HEK293 (cell line): ENCODE measurements around the gene CACNA1D.

Experiments used
- ZNF138 ChIP-seq: fragments of 450-650 bp; formaldehyde crosslinking; IDR thresholded peaks from 2 replicates; pipeline ENCODE4 v1.5.1; 2016; ENCODE audit warnings: missing biosample characterization, missing genetic modification characterization, borderline replicate concordance
- ZNF324 ChIP-seq: fragments of 450-650 bp; formaldehyde crosslinking; IDR thresholded peaks from 2 replicates; pipeline ENCODE4 v1.5.1; 2016; ENCODE audit warnings: missing biosample characterization, missing genetic modification characterization
- ZNF639 ChIP-seq: fragments of 450-650 bp; formaldehyde crosslinking; IDR thresholded peaks from 2 replicates; pipeline ENCODE4 v1.5.1; 2016; ENCODE audit warnings: missing biosample characterization, missing genetic modification characterization
- ZNF692 ChIP-seq: fragments of 450-650 bp; formaldehyde crosslinking; IDR thresholded peaks from 2 replicates; pipeline ENCODE4 v1.5.1; 2016; ENCODE audit warnings: missing biosample characterization, missing genetic modification characterization
- ZNF843 ChIP-seq: fragments of 450-650 bp; formaldehyde crosslinking; IDR thresholded peaks from 2 replicates; pipeline ENCODE4 v1.5.1; 2016; ENCODE audit warnings: missing biosample characterization, missing genetic modification characterization
- TF ChIP-seq, protein P1 (sequence below): fragments of 450-650 bp; formaldehyde crosslinking; IDR thresholded peaks from 2 replicates; pipeline ENCODE4 v1.5.1; 2016; ENCODE audit warnings: missing biosample characterization, missing genetic modification characterization
- TF ChIP-seq, protein P2 (sequence below): fragments of 450-650 bp; formaldehyde crosslinking; IDR thresholded peaks from 2 replicates; pipeline ENCODE4 v1.5.1; 2016; ENCODE audit warnings: missing biosample characterization, missing genetic modification characterization
- TF ChIP-seq, protein P3 (sequence below): fragments of 450-650 bp; formaldehyde crosslinking; IDR thresholded peaks from 2 replicates; pipeline ENCODE4 v1.5.1; 2016; ENCODE audit warnings: missing biosample characterization, missing genetic modification characterization
- TF ChIP-seq, protein P4 (sequence below): fragments of 450-650 bp; formaldehyde crosslinking; IDR thresholded peaks from 2 replicates; pipeline ENCODE4 v1.5.1; 2016; ENCODE audit warnings: missing biosample characterization, missing genetic modification characterization
- TF ChIP-seq, protein P5 (sequence below): fragments of 450-650 bp; formaldehyde crosslinking; IDR thresholded peaks from 2 replicates; pipeline ENCODE4 v1.5.1; 2016; ENCODE audit warnings: missing biosample characterization, missing genetic modification characterization

DNA sequence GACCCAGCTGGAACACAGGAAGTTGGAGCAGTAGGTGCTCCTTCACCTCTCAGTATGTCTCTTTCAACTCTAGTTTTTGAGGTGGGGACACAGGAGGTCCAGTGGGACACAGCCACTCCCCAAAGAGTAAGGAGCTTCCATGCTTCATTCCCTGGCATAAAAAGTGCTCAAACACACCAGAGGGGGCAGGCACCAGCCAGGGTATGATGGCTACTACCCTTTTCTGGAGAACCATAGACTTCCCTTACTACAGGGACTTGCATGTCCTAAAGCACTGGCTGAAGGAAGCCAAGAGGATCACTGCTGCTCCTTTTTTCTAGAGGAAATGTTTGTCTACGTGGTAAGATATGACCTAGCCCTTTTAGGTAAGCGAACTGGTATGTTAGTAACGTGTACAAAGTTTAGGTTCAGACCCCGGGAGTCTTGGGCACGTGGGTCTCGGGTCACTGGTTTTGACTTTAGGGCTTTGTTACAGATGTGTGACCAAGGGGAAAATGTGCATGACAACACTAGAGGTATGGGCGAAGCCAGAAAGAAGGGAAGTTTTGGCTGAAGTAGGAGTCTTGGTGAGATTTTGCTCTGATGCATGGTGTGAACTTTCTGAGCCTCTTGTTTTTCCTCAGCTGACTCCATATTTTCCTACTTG lies 363.8 kb downstream of the CACNA1D start:
- TF ChIP-seq, protein P1, sequence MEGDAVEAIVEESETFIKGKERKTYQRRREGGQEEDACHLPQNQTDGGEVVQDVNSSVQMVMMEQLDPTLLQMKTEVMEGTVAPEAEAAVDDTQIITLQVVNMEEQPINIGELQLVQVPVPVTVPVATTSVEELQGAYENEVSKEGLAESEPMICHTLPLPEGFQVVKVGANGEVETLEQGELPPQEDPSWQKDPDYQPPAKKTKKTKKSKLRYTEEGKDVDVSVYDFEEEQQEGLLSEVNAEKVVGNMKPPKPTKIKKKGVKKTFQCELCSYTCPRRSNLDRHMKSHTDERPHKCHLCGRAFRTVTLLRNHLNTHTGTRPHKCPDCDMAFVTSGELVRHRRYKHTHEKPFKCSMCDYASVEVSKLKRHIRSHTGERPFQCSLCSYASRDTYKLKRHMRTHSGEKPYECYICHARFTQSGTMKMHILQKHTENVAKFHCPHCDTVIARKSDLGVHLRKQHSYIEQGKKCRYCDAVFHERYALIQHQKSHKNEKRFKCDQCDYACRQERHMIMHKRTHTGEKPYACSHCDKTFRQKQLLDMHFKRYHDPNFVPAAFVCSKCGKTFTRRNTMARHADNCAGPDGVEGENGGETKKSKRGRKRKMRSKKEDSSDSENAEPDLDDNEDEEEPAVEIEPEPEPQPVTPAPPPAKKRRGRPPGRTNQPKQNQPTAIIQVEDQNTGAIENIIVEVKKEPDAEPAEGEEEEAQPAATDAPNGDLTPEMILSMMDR (tag by site-specific recombination): no peak
- no peak for TF ChIP-seq ZNF639 (tag by site-specific recombination)
- TF ChIP-seq, protein P2, sequence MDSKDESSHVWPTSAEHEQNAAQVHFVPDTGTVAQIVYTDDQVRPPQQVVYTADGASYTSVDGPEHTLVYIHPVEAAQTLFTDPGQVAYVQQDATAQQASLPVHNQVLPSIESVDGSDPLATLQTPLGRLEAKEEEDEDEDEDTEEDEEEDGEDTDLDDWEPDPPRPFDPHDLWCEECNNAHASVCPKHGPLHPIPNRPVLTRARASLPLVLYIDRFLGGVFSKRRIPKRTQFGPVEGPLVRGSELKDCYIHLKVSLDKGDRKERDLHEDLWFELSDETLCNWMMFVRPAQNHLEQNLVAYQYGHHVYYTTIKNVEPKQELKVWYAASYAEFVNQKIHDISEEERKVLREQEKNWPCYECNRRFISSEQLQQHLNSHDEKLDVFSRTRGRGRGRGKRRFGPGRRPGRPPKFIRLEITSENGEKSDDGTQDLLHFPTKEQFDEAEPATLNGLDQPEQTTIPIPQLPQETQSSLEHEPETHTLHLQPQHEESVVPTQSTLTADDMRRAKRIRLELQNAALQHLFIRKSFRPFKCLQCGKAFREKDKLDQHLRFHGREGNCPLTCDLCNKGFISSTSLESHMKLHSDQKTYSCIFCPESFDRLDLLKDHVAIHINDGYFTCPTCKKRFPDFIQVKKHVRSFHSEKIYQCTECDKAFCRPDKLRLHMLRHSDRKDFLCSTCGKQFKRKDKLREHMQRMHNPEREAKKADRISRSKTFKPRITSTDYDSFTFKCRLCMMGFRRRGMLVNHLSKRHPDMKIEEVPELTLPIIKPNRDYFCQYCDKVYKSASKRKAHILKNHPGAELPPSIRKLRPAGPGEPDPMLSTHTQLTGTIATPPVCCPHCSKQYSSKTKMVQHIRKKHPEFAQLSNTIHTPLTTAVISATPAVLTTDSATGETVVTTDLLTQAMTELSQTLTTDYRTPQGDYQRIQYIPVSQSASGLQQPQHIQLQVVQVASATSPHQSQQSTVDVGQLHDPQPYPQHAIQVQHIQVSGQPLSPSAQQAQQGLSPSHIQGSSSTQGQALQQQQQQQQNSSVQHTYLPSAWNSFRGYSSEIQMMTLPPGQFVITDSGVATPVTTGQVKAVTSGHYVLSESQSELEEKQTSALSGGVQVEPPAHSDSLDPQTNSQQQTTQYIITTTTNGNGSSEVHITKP (tag by site-specific recombination): no peak
- TF ChIP-seq ZNF692 (tag by site-specific recombination): no peak
- no peak for TF ChIP-seq ZNF843
- TF ChIP-seq, protein P3, sequence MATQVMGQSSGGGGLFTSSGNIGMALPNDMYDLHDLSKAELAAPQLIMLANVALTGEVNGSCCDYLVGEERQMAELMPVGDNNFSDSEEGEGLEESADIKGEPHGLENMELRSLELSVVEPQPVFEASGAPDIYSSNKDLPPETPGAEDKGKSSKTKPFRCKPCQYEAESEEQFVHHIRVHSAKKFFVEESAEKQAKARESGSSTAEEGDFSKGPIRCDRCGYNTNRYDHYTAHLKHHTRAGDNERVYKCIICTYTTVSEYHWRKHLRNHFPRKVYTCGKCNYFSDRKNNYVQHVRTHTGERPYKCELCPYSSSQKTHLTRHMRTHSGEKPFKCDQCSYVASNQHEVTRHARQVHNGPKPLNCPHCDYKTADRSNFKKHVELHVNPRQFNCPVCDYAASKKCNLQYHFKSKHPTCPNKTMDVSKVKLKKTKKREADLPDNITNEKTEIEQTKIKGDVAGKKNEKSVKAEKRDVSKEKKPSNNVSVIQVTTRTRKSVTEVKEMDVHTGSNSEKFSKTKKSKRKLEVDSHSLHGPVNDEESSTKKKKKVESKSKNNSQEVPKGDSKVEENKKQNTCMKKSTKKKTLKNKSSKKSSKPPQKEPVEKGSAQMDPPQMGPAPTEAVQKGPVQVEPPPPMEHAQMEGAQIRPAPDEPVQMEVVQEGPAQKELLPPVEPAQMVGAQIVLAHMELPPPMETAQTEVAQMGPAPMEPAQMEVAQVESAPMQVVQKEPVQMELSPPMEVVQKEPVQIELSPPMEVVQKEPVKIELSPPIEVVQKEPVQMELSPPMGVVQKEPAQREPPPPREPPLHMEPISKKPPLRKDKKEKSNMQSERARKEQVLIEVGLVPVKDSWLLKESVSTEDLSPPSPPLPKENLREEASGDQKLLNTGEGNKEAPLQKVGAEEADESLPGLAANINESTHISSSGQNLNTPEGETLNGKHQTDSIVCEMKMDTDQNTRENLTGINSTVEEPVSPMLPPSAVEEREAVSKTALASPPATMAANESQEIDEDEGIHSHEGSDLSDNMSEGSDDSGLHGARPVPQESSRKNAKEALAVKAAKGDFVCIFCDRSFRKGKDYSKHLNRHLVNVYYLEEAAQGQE (tag by site-specific recombination): no peak
- no peak for TF ChIP-seq ZNF324 (tag by site-specific recombination)
- no peak for TF ChIP-seq ZNF138 (tag by site-specific recombination)
- TF ChIP-seq, protein P4, sequence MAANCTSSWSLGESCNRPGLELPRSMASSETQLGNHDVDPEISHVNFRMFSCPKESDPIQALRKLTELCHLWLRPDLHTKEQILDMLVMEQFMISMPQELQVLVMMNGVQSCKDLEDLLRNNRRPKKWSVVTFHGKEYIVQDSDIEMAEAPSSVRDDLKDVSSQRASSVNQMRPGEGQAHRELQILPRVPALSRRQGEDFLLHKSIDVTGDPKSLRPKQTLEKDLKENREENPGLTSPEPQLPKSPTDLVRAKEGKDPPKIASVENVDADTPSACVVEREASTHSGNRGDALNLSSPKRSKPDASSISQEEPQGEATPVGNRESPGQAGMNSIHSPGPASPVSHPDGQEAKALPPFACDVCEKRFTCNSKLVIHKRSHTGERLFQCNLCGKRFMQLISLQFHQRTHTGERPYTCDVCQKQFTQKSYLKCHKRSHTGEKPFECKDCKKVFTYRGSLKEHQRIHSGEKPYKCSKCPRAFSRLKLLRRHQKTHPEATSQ (tag by site-specific recombination): no peak
- TF ChIP-seq, protein P5, sequence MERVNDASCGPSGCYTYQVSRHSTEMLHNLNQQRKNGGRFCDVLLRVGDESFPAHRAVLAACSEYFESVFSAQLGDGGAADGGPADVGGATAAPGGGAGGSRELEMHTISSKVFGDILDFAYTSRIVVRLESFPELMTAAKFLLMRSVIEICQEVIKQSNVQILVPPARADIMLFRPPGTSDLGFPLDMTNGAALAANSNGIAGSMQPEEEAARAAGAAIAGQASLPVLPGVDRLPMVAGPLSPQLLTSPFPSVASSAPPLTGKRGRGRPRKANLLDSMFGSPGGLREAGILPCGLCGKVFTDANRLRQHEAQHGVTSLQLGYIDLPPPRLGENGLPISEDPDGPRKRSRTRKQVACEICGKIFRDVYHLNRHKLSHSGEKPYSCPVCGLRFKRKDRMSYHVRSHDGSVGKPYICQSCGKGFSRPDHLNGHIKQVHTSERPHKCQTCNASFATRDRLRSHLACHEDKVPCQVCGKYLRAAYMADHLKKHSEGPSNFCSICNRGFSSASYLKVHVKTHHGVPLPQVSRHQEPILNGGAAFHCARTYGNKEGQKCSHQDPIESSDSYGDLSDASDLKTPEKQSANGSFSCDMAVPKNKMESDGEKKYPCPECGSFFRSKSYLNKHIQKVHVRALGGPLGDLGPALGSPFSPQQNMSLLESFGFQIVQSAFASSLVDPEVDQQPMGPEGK (tag by site-specific recombination): no peak
